Glutamatergic neuron (in vitro differentiated cells): Measurements from ENCODE around the gene GUCY2D. TPM values are rescaled to one million over a fixed set of nuclear protein-coding genes. Genes with fewer than 3 reads are reported as not detected.

Experiments
- DNase-seq: peaks from one replicate; pipeline ENCODE4 v3.0.0; 2022
- H3K27ac Mint-ChIP-seq: one replicate; pipeline ENCODE4 v1.8.0; 2020; ENCODE audit warnings: mild to moderate bottlenecking, mixed read lengths, inconsistent platforms; ENCODE audit not compliant: unreplicated experiment
- H3K27me3 Mint-ChIP-seq: one replicate; pipeline ENCODE4 v1.8.0; 2020; ENCODE audit warnings: mild to moderate bottlenecking, moderate library complexity, mixed read lengths, inconsistent platforms; ENCODE audit not compliant: unreplicated experiment
- H3K36me3 Mint-ChIP-seq: one replicate; pipeline ENCODE4 v1.8.0; 2020; ENCODE audit warnings: mild to moderate bottlenecking, mixed read lengths, inconsistent platforms; ENCODE audit not compliant: unreplicated experiment
- H3K4me1 Mint-ChIP-seq: one replicate; pipeline ENCODE4 v1.8.0; 2020; ENCODE audit warnings: mild to moderate bottlenecking, low read depth, mixed read lengths, inconsistent platforms; ENCODE audit not compliant: unreplicated experiment
- H3K4me3 Mint-ChIP-seq: one replicate; pipeline ENCODE4 v1.8.0; 2020; ENCODE audit warnings: mild to moderate bottlenecking, mixed read lengths, inconsistent platforms; ENCODE audit not compliant: unreplicated experiment
- H3K9me3 Mint-ChIP-seq: one replicate; pipeline ENCODE4 v1.8.0; 2020; ENCODE audit warnings: mild to moderate bottlenecking, moderate library complexity, mixed read lengths, inconsistent platforms; ENCODE audit not compliant: unreplicated experiment
- total RNA-seq: library from RNA; stranded (reverse); fragmentation: NEBNext Ultra II Directional; extraction: Animal tissue kit (Norgen Biotek cat#: 25700); gene quantifications from one replicate; pipeline ENCODE4 v1.2.1, GENCODE V29; 2021; ENCODE audit not compliant: unreplicated experiment
- TF ChIP-seq, protein P1 (sequence below): fragments of 200-600 bp; sonication (generic); IDR thresholded peaks from one replicate; pipeline ENCODE4 v1.5.0; 2021; ENCODE audit not compliant: partially characterized antibody, unreplicated experiment

Gene GUCY2D
- total RNA-seq, 1 donor from 2014 or later: not detected

DNA sequence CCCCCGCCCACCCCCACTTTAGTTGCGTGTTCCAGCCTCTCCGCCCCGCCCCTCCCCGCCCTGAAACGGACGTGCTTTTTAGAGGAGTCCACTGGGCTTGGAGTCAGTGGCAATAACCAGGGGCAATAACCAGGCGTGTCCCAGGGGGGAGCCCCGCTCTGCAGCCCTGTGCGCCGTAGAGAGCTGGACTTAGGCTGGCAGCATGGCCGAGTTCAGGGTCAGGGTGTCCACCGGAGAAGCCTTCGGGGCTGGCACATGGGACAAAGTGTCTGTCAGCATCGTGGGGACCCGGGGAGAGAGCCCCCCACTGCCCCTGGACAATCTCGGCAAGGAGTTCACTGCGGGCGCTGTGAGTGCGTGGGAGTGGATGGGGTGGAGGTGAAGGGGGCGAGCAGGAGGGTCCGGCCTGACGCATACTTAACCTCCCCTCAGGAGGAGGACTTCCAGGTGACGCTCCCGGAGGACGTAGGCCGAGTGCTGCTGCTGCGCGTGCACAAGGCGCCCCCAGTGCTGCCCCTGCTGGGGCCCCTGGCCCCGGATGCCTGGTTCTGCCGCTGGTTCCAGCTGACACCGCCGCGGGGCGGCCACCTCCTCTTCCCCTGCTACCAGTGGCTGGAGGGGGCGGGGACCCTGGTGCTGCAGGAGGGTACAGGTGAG lies 36.7 kb downstream of the GUCY2D start, which contains the start of gene ALOX15B:
TSS of gene ALOX15B (plus strand) at position 106 of the 657 bp plus-strand sequence. CDS start at position 203, 97 bp downstream.
- H3K4me3 Mint-ChIP-seq: no peak within 1 kb of the TSS
- H3K27ac Mint-ChIP-seq: no peak within 1 kb of the TSS
- peaks cover 17% of the 10 kb centered on the region for H3K27me3 Mint-ChIP-seq
- no peaks in the 10 kb centered on the region for H3K9me3 Mint-ChIP-seq
- no peak for DNase-seq
- no peaks in the 10 kb centered on the region for H3K4me1 Mint-ChIP-seq
- TF ChIP-seq, protein P1, sequence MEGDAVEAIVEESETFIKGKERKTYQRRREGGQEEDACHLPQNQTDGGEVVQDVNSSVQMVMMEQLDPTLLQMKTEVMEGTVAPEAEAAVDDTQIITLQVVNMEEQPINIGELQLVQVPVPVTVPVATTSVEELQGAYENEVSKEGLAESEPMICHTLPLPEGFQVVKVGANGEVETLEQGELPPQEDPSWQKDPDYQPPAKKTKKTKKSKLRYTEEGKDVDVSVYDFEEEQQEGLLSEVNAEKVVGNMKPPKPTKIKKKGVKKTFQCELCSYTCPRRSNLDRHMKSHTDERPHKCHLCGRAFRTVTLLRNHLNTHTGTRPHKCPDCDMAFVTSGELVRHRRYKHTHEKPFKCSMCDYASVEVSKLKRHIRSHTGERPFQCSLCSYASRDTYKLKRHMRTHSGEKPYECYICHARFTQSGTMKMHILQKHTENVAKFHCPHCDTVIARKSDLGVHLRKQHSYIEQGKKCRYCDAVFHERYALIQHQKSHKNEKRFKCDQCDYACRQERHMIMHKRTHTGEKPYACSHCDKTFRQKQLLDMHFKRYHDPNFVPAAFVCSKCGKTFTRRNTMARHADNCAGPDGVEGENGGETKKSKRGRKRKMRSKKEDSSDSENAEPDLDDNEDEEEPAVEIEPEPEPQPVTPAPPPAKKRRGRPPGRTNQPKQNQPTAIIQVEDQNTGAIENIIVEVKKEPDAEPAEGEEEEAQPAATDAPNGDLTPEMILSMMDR: no peak
- no peaks in the 10 kb centered on the region for H3K36me3 Mint-ChIP-seq

DNA sequence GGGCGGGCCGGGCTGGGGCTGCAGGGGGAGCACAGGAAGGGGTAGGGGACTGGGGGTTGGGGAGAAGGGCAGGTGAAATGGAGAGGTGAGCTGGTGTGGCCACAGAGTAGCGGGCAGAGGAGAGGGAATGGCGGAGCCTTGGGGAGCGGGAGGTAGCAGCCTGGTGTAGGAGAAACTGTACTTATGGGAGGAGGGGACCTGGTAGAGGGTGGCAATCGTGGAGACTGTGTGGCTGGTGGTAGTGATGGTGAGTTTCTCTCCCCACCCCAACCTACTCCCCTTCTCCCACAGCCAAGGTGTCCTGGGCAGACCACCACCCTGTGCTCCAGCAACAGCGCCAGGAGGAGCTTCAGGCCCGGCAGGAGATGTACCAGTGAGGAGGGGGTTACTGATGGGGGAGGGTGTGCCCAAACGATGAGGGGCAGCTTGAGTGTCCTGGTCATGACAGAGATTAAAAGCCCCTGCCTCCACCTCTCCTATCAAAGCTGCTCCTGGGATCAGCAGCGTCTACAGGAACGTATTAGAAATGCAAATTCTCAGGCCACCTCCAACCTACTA lies 37.3 kb downstream of the GUCY2D start:
- TF ChIP-seq, protein P1: no peak
- Mint-ChIP-seq H3K27me3 (peaks cover 17% of the 10 kb centered on the region), H3K9me3 (no peaks in the 10 kb centered on the region), H3K36me3 (no peaks in the 10 kb centered on the region), H3K4me3 (no peak overlapping the region), H3K4me1 (no peaks in the 10 kb centered on the region), H3K27ac (no peak overlapping the region)
- no peak for DNase-seq

DNA sequence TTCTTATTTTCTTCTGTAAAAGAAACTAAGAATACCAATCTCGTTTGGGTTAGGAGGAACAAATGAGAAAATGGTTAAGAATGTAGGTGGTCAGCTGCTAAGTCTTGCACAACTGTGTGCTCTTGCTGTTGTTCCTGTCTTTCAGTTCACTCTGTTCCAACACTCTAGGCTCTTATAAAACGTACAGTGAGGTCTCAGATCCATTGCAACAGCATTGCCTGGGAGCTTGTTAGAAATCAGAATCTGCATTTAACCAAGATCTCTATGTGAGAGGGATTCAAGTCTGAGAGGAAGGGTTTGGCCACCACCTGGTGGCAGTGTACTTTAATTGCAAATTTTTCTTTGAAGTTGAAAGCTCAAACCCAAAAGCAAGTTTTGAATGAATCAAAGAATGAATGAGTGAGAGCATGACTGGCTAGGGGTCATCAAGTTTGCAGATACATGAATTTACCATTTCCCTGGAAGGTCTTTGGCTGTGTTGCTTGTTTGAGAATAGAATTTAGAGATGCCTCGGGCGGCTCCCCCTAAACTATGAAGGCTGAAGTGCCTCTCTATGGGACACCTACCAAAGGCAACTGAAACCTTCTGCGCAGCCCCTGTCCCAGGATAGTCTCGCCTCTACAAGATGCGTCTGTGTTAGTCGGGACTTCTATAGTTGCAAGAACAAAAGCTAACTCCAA lies 39.0 kb downstream of the GUCY2D start:
- Mint-ChIP-seq H3K36me3 (no peaks in the 10 kb centered on the region), H3K9me3 (no peaks in the 10 kb centered on the region), H3K4me3 (no peak overlapping the region), H3K27ac (no peak overlapping the region), H3K4me1 (no peaks in the 10 kb centered on the region), H3K27me3 (peaks cover 20% of the 10 kb centered on the region)
- DNase-seq: no peak
- TF ChIP-seq, protein P1: peak; percentile 66

DNA sequence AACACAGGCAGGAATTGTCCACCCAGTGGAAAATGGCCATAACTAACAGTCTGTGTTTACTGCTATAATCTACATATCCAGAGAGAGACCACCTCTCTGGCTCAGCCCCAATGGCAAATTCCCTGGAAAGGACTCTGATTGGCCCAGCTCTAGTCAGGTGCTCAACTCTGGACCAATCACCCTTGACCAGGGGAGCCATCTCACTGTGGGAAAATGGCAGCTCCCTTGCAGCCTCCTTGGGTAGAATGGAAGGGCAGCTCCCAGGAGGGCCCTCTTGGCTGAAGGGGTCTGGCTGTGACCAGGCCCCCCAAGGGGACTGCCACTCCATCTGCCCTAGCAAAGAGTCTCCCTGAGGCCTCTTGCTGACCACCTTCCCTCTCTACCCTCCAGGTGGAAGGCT lies 39.6 kb downstream of the GUCY2D start:
- Mint-ChIP-seq H3K36me3 (no peaks in the 10 kb centered on the region), H3K27ac (no peak overlapping the region), H3K9me3 (no peaks in the 10 kb centered on the region), H3K4me1 (no peaks in the 10 kb centered on the region), H3K4me3 (no peak overlapping the region), H3K27me3 (peaks cover 20% of the 10 kb centered on the region)
- DNase-seq: no peak
- TF ChIP-seq, protein P1: no peak
